Suppressor macrophage (primary cell): ENCODE data around the gene AP2B1.
"Not testable (repeated sequence)": the region's sequence is repeated elsewhere in the genome, so short reads cannot be mapped to it uniquely, and the experiment has no call there.

Experiments
- DNase-seq, 4 experiments: peaks; one replicate each; pipeline ENCODE4 v3.0.0-alpha.2; 2020 to 2022
- total RNA-seq, 17 experiments: gene quantifications; one replicate each; lab custom pipeline; 2026; ENCODE audit warnings: mixed read lengths in 6 of 17, inconsistent platforms in 3 of 17; lab: John Stamatoyannopoulos, UW

AP2B1 gene
- 49.2 to 208 (median 113) reads per million in 17 experiments for total RNA-seq

DNA sequence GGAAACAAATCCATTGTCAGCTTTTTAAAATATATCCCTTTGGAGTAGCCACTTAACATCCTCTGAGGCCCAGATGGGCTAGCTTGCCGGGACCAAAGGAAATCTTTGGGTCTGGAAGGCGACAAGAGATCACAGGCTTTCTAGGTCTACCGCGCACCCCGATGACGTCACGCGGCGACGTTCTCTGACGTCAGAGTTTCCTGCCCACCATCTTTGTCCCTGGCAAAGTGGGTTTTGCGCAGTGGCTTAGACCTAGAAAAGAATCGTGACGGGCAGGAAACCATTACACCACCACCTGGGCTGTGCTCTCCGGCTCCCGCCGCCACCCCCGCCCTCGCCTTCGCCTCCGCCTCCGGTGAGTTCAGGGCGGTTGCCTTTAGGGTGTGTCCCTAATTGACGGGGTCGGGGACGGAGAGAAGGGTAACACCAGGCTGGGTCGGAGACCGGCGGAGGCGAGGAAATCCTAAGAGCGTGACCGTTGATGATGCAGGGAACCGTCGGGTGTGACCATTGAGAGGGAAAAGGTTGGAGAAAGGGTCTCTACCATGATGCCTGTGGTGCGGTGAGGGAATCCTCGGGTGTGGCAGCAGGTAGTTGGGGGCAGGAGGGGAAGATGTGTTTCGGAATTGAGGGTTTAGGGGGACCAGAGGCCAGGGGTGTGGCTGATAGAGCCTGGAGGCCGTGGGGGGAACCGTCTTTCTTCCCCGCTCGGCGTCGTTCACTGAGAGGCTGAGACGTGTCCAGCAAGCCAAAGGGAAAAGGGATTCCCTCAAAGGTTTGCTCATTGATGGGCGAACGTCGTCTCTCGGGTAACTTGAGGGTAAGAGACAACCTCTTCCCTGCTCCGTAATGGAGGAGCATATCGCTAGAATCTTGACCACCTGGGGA, at the start of gene AP2B1:
Gene AP2B1 (plus strand): TSS at position 249 of the 888 bp plus-strand sequence. CDS start 6,709 bp downstream, outside the sequence.
- DNase-seq = peak; percentile 95 to 98 (median 96)

DNA sequence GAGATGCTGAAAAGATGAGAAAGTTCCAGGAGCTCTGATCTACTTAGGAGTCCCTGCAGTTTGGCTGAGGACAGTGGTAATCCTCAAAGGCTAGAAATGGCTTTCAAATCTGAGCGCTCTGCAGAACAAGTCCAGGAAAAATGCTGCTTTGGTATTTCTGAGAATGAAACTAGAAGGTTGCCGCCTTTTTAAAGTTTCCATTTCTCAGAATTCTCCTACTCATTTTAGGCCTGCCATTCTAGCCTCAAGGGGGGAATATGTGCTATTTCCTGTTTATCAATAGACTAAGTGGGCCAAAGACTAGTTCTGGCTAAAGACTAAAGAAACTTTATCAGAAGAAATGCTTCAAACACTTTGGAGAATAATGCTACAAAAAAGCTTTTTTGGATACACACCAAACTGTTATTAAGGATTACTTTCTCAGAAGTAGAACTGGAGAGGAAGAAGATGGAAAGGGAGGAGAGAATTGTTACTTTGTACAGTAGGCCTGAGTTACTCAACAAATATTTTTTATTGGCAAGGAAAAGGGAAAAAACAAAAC, 49.5 kb upstream of the AP2B1 start, which contains the start of gene SLFN12L:
Gene SLFN12L (minus strand): TSS at position 78 of the 541 bp plus-strand sequence. CDS start 15,314 bp downstream, outside the sequence.
- DNase-seq = no peak

DNA sequence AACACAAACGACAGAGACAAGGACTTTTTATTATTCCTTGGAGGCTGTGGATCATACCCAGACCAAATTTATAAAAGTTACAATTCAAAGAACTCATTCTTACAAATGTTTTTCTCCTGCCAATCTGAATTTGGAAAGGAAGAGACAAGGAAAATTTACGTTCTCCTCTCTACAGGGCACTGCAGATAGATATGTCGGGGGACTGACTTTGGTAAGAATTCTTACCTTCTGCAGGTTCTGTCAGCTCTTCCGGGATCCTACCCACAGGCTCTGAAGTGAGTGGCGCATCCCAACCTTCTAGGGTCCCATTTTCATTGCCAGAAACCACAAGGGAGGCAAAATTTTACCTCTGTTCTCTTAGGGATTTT, 47.5 kb upstream of the AP2B1 start:
- DNase-seq = no peak

DNA sequence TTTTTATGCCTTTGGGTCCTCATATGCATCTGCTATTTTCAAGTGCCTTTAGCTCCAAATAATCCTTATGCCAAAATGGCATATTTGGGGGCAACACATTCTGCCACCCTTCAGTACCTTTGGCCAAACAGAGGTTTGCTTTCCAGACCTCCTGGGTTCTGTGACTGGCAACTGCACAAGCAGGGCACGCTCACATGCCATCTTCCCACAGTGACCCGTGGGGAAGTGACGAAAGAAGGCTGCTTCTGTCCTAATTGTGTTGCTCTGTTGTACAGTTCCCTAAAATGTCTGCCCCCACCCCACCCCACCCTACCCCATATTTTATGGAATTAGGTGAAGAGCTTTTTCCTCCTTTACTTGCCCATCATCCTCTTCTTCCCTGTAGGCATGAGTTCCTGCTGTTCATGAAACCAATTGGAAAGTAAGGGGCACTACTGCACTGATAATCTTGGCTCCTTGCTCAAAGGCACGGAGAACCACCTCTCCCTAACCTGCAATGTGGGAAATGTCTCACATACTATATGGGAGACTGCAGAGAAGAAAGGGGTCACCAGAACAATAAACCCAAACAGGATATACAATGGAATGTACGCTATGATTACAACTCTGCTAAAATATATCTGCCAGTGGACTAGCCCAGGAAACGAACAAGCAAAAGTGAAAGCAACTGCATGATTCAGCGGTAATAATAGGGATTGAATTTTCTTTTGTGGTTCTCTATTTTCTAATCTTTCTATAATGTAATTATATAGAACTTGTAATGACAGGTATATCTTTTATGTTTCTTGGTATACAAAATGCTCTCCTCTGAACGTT, 46.3 kb upstream of the AP2B1 start:
- peak; percentile 89 to 94 (median 92) for DNase-seq

DNA sequence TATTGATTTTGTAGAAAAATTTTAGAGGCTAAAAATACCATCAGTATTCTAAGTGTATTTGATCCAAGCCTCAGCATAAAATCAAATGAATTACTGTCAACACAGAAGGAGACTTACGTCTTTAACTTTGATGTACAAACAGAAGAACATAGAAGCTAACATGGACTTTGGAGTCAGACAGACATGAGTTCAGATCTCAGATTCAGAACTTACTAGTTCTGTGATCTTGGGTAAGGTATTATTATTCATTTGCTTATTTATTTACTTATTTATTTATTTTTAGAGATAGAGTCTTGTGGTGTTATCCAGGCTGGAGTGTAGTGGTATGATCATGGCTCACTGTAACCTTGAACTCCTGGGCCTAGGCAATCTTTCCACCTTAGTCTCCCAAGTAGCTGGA, 45.7 kb upstream of the AP2B1 start:
- DNase-seq = peak in 2 of 4 experiments; percentile 12 to 35

DNA sequence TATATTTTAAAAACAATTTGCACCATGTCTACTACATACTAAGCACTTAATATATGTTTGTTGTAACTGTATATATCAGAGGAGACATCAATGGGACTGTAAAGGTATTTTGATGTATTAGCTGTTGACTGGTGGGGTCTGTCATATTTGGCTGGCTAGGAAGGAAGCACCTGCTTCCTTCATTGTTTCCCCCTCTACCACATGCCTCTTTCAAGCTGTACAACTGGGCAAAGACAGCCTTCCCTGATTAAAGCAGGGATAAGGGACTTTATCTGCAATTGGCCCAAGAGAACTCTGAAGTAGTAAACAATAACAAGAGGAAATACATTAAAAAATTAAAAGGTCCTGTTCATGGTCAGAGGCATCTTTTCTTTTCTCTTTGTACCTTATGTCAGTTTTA, 44.1 kb upstream of the AP2B1 start:
- no peak for DNase-seq

DNA sequence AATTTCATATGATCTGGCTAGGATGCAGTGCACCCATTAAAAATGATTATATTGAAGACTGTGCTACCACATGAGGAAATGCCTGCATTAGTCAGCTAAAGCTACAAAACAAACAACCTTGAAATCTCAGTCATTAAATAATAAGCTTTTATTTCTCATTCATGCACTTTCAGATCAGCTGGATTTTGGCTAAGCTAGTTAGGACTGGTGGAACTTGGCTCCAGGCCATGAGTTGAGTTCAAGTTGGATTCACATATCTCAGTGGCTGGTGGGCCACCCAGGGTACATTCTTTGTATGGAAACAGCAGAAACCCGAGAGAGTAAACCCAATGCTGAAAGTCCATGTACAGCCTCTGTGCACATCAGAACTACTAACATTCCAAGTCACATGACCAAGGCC, 43.3 kb upstream of the AP2B1 start:
- DNase-seq = no peak

DNA sequence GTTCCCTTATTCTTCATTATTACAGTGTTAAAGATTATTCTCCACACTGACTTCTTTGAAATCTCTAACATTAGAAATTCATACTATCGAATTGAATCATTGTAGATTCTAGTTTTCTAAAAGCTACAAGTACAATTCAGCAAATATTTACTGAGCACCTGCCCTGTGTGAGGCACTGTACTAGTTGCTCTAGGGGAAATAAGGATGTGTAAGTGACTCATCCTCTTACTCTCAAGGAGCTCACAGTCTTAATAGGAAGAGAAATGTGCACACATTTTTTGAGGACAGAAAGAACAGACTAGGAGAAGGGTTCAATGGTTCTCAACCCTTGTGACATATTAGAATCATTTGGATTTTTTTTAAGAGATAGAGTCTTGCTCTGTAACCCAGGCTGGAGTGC, 42.0 kb upstream of the AP2B1 start:
- peak in 1 of 4 experiments; percentile 23 for DNase-seq

DNA sequence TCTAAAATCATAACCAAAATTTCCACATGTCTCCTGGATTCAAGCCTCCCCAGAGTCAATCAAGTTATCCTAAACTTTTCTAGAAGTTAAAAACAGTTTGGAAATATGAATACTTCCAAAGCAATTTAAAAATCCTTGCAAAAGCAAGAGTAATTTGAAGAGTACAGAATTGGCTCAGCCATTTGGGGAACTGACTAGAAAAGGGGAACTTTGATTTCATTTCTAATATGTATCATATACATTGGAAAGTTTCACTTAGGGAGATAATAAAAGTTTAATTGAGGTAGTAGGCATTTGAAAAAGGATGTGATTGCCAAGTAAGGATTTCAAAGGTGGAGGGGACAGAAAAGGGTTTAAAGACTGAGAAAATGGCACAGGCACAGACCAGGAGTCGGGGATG, 40.6 kb upstream of the AP2B1 start:
- peak; percentile 27 to 75 (median 51) for DNase-seq

DNA sequence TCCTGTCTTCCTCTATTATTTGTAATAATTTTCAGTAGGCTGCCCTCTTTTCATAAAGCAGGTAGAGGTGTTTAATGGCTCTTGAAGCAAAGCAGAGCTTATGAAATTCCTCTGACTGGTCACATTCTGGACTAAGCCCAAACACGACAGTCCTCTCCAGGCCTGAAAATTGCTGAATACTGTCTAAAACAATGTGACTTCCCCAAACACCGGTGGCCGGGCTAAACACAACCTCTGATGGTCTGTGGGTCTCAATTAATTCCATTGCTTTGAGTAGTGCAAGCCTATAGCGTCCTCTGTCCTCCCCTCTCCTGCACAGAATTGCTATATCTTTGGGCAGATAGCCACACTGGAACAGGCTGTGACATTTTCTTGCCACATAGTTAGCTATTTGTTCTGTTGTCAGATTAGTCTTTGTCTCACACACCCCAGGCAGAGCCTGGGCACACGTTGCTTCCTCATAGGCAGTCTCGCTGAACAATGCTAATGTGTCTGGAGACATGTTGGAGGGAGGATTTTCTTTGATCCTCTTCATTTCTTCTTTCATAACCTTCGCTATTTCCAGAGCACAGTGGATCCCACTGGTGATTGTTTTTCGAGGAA, 38.8 kb upstream of the AP2B1 start:
- peak in 3 of 4 experiments; percentile 39 to 52 (median 44) for DNase-seq

DNA sequence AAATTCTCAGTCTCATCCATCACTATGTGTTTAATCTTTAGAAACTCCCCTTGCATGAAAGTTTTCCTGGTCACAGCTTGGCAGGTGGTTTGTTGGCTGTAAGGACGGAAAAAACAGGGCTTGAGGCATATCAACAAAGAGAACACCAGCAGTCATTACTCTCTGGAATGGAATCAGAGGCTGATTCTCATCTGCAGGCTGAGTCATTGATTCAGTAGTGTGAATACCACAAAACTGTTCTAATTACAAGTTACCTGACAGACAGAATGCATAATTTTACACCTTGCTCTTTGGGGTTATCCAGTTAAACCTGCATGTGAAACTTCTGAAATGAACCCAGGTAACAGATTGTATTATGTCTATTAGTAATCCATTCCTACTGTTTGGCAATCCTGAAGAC, 38.1 kb upstream of the AP2B1 start:
- DNase-seq = no peak

DNA sequence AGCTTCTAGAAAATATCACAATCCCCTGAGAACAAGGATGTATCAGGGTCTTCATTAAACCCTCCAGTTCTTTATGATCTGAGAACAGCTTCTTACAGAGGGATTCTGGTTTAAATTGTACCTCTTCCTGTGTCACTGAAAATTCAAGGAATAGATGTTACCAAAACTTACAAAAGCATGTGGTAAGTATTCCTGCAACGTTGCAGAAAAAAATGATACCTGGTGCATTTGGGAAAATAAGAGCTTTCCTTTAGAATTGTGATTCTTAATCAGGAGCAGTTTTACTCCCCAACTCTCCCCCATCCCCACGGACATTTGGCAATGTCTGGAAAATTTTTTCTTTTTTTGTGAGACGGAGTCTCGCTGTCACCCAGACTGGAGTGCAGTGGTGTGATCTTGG, 33.8 kb upstream of the AP2B1 start:
- DNase-seq = no peak

DNA sequence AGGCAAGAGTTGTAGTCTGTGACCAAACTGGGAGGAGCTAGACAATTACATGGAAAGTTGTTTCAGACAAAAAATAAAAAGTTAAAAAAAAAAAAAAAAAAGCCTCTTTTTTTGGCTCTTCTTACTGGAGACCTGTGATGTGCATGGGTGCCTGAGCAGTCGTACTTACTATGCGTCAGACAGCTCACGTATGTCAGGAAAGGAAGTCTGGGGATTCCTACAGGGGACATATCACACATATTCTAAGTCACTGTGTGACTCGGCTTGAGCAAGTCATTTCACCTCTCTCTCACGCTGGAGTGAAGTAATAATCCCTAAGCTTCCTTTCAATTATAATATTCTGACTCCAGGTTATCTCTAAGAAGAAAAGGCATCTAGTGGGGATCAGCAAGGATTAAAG, 32.5 kb upstream of the AP2B1 start:
- no peak for DNase-seq

DNA sequence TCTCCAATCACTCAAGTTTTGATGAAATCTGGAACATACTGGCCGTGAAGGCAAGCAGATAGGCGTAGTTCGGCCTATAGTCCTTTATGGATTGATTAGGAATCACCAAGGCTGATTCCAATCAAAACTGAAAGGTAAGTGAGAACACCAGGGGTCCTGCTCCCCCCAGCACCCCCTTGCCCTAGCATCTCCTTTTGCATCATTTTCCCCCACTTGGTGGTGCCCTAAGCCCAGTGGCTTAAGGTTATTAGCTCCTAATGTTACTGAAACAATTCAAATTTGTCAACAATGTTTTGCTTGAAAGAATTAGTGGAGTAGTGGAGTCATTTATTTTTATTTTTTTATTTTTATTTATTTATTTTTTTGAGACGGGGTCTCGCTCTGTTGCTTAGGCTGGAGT, 31.4 kb upstream of the AP2B1 start:
- DNase-seq = peak in 1 of 4 experiments; percentile 20

DNA sequence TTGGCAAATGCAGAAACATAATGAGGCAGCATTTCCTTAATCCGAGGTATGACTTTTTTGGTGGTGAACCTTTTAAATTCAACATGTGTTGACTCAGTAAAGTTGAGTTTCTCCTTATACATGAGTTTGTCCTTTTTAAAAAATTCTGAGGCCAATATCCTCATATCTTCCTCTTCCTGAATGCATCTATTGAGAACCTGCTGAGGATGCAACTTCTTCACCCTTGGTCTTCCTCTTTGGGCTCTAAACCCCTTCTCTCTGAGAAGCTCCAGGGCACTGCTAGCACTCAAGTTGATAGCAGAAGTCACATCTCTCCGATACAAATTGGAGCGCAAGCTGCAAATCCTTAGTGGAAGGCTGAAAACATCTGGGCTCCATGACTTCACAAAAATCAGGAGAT, 29.8 kb upstream of the AP2B1 start:
- DNase-seq = peak in 3 of 4 experiments; percentile 41 to 62 (median 61)

DNA sequence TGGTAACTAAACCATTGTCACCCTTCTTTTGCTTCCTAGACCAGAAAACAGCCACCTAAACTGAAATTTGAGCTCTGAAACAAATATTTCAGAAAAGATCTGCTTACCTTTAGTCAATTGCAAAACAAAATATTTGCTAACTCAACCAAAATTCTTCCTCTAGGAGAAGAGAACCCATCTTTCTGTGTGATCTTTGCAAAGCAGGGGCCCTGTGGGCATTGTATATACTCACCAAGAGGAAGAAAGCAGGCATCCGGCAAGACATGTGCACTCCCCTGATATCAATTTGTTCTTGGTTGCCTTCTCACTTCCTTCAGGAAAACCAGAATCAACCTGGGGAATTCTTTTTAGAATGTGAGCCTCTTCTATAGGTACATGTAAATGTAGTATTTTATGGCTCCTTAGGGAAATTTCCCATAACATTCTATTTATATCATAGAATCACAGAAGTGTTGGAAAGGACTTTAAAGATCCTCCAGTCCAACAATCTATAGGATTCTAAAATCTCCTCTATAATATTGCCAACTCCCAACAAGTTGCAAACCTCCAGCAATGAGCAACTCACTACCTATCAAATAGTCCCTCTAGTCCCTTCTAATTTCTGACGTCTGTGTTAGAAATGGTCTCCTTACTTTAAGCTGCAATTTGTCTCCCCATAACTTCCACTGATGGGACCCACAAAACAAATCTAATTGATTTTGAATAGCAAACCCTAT, 27.5 kb upstream of the AP2B1 start:
- DNase-seq = no peak

DNA sequence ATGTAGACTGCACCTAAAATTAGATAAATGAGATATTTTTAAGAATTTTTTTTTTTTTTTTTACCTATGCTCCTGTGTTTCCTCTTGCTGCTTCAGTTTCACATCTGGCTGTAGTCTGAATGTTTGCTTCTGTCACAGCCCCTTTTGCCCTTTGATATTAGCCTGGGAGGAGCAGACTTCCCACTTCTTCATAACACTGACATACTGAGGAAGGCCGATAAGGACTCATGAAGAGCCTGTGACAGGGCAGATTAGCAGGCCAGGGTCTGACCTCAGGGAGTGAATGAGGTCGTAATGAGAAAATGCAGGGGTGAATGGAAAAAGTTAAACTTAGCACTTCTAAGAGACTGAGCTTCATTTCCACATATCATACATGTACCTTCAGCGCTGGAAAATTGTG, 26.4 kb upstream of the AP2B1 start, which contains the start of gene SLFN14:
Gene SLFN14 (minus strand): TSS at position 117 of the 400 bp plus-strand sequence. CDS start 2,757 bp downstream, outside the sequence.
- DNase-seq = peak in 1 of 4 experiments; percentile 13

DNA sequence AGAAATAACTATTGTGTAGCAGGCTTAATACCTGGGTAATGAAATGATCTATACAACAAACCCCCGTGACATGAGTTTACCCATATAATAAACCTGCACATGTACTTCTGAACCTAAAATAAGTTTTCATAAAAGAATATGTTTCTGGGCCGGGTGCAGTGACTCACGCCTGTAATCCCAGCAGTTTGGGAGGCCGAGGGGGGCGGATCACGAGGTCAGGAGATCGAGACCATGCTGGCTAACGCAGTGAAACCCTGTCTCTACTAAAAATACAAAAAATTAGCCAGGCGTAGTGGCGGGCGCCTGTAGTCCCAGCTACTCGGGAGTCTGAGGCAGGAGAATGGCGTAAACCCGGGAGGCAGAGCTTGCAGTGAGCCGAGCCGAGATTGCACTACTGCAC, 23.9 kb upstream of the AP2B1 start:
- not testable (repeated sequence) for DNase-seq

DNA sequence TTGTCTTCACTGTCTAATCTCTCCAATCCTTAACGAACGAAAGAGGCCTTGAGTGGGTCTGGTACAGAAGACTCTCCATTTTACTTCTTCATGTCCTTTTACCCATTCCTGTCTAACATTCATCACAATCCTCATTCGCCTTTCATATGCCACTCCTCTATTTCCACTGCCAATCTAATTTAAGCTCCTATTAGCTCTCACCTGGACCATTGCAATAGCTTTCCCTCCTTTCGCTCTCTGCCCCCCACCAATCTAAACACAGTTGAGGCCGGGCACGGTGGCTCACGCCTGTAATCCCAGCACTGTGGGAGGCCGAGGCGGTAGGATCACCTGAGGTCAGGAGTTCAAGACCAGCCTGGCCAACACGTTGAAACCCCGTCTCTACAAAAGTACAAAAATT, 20.2 kb upstream of the AP2B1 start:
- DNase-seq = no peak

DNA sequence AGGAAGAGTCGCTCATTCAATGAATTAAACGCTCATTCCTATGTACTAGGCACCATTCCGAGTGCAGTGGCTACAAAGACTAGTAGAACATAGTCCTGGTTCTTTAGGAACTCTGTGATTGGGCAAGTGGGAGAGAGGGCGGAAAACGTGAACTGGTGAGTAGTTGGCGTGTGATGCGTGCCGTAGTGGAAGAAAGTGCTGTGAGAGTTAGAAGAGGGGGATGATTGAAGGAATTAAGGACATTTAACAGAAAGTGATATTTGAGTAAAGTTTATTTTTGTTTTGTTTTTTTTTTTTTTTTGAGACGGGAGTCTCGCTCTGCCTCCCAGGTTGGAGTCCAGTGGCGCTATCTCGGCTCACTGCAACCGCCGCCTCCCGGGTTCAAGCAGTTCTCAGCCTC, 18.6 kb upstream of the AP2B1 start:
- peak; percentile 65 to 81 (median 74) for DNase-seq

DNA sequence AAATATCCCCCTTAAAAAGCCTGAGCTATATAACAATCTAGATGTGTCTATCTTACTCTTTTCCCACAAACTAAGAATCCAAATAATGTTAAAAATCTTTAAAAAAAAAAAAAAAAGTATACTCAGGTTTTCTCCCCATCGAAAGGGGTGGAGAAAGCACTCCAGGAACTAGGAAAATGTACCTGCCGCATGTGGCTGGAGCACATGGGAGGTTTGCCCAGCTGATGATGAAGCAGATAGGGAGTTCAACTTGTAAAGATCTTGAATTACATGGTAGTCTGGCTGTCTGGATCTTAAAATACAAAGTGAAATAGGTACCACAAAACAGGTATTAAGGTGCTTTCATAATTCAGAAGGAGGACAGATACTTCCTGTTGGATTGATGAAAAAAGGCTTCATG, 17.7 kb upstream of the AP2B1 start:
- no peak for DNase-seq

DNA sequence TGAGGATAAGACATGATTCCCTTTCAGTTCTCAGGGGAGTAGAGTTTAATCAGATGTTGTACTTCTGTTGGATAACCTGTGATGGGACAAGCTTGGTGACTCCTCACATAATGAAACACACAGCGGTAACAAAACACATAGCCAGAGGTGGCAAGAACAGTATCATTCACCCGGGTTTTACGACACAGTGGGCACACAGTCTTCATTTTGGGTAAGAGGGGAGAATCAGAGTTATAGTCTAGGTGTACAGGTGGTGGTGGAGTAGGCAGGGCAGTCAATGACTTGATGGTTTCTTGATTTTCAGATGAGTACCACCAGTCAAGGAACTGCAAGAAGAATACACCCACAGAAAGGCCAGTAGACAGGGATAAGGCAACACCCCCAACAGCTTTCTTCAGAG, 11.4 kb upstream of the AP2B1 start:
- no peak for DNase-seq
